Sigmoid colon (tissue), 7 donors: ENCODE results near the gene SH3RF3. TPM values are rescaled to one million over a fixed set of nuclear protein-coding genes. Genes with fewer than 3 reads are reported as not detected.
A peak's percentile ranks its signal among the peaks of the same experiment; 100 is the strongest.

Source experiments
- DNase-seq: peaks from one replicate; pipeline ENCODE4 v3.0.0-alpha.2; 2019
- H3K27ac ChIP-seq, 4 donors: fragments of 200-600 bp; sonication (generic); one replicate each; pipeline ENCODE4 v1.5.1; 2016 to 2019; ENCODE audit warnings: mild to moderate bottlenecking in 1 of 4
- H3K27me3 ChIP-seq, 3 donors: fragments of 200-600 bp; sonication (generic); one replicate each; pipeline ENCODE4 v1.5.1; 2019; ENCODE audit warnings: mild to moderate bottlenecking in 1 of 3
- H3K36me3 ChIP-seq, 4 donors: fragments of 200-600 bp; sonication (generic); one replicate each; pipeline ENCODE4 v1.5.1; 2016 to 2019
- H3K4me1 ChIP-seq, 4 donors: fragments of 200-600 bp; sonication (generic); one replicate each; pipeline ENCODE4 v1.5.1; 2017 to 2019
- H3K4me3 ChIP-seq, 4 donors: fragments of 200-600 bp; sonication (generic); one replicate each; pipeline ENCODE4 v1.5.1; 2017 to 2019; ENCODE audit warnings: mild to moderate bottlenecking in 2 of 4, moderate library complexity in 1 of 4
- H3K9me3 ChIP-seq, 4 donors: fragments of 200-600 bp in 3 of 4; sonication (generic) in 3 of 4; one replicate each; pipeline versions ENCODE4 v1.5.1 to v1.6.1; 2013 to 2019
- CTCF ChIP-seq, 4 experiments: fragments of 450-650 bp in 3 of 4; fragments of 200-600 bp in 1 of 4; IDR thresholded peaks; one replicate each; pipeline ENCODE4 v1.5.1; 2016 to 2019; ENCODE audit warnings: antibody characterized with exemption in 4 of 4, mild to moderate bottlenecking in 3 of 4, moderate library complexity in 2 of 4
- EP300 ChIP-seq, 4 donors: sonication (generic); formaldehyde crosslinking; IDR thresholded peaks; one replicate each; pipeline ENCODE4 v1.6.1; 2017; ENCODE audit warnings: antibody characterized with exemption in 4 of 4
- POLR2A ChIP-seq, 2 donors: fragments of 450-650 bp; IDR thresholded peaks; one replicate each; pipeline ENCODE4 v1.6.1; 2016; ENCODE audit warnings: antibody characterized with exemption in 2 of 2, mild to moderate bottlenecking in 2 of 2, moderate library complexity in 2 of 2
- POLR2AphosphoS5 ChIP-seq, 4 donors: sonication (generic); formaldehyde crosslinking; IDR thresholded peaks; one replicate each; pipeline ENCODE4 v1.6.1; 2017; ENCODE audit warnings: antibody characterized with exemption in 4 of 4
- WGBS, 2 donors: extraction: QIAGEN DNeasy Blood & Tissue Kit; methylation state at CpG; one replicate each; pipeline ENCODE4 v1.1.7; 2013; 5-methylcytosine and 5-hydroxymethylcytosine counted together
- intact Hi-C: fragments of 100-400 bp; cut with DNase I; formaldehyde crosslinking; loops from one replicate; pipeline ENCODE4 v1.15.1; 2023
- polyA plus RNA-seq, 3 donors: library from polyadenylated mRNA; stranded (reverse); fragments of 200-250 nt; gene quantifications; one replicate each; pipeline ENCODE4 v1.2.3, GENCODE V29; 2013
- total RNA-seq, 4 donors: library from RNA; depleted of rRNA; stranded (reverse); fragments of >200 nt; gene quantifications; one replicate each; pipeline ENCODE4 v1.1.0, GENCODE V29; 2016
- donor health status: healthy with polysubstance abuse.
- donor health status: Bipolar disorder and iron deficiency.
- donor health status: healthy.

The SH3RF3 gene
- total and polyA plus RNA-seq, 7 donors, result 0.69 to 10.0 (median 3.4) TPM

DNA sequence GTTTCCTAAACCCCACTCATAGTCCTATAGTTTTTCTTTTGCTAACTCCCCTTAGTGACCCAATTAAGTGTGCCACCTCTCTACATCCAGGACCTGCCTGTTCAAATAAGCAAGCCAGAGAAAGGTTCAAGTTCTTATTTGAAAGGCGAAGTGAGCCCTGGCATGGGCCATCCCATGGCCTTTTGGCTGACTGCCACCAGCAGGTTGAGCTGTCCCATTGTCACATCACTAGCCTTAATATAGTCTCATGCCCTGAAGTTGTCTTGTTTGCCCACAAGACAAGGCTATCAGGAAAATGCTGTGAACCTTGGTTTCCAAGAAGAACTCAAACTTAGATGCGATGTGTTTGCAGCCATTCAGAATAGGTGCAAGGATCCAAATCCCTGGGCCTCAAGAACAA is 158.8 kb downstream of the SH3RF3 start:
- Histone ChIP-seq H3K36me3 (no peaks in the 10 kb centered on the region), H3K27ac (no peak overlapping the region), H3K27me3 (no peaks in the 10 kb centered on the region), H3K4me1 (peaks cover 2 to 40% (median 23%) of the 10 kb centered on the region in 4 donors), H3K9me3 (no peaks in the 10 kb centered on the region), H3K4me3 (no peak overlapping the region)
- intact Hi-C loops, result no loop called here
- WGBS, 2 donors, result 93 to 98% methylated on average over 2 of the region's 2 CpGs
- DNase-seq, result no peak
- TF ChIP-seq CTCF (IDR thresholded peaks at IDR 0.05) (no peak), EP300 (IDR thresholded peaks at IDR 0.05) (no peak), POLR2A (IDR thresholded peaks at IDR 0.05) (no peak), POLR2AphosphoS5 (IDR thresholded peaks at IDR 0.05) (no peak)

GRCh38 chr2:109288544-109289368 is 159.8 kb downstream of the SH3RF3 start:
- H3K9me3 ChIP-seq, result no peaks in the 10 kb centered on the region
- intact Hi-C loops, result no loop called here
- DNase-seq, result no peak
- 80 to 89% methylated on average over 8 of the region's 8 CpGs for WGBS, 2 donors
- no peaks in the 10 kb centered on the region for H3K27me3 ChIP-seq
- H3K4me3 ChIP-seq, result no peak overlapping the region
- no peak overlapping the region for H3K27ac ChIP-seq
- H3K36me3 ChIP-seq, result no peaks in the 10 kb centered on the region
- TF ChIP-seq EP300 (IDR thresholded peaks at IDR 0.05) (no peak), CTCF (IDR thresholded peaks at IDR 0.05) (no peak), POLR2AphosphoS5 (IDR thresholded peaks at IDR 0.05) (no peak), POLR2A (IDR thresholded peaks at IDR 0.05) (no peak)
- H3K4me1 ChIP-seq, result peaks cover 2 to 36% (median 22%) of the 10 kb centered on the region in 4 donors

- WGBS, 2 donors, result 93 to 94% methylated on average over 8 of the region's 8 CpGs
- Histone ChIP-seq H3K27me3 (no peaks in the 10 kb centered on the region), H3K36me3 (no peaks in the 10 kb centered on the region), H3K27ac (no peak overlapping the region), H3K4me3 (no peak overlapping the region), H3K9me3 (no peaks in the 10 kb centered on the region), H3K4me1 (peaks cover 2 to 30% (median 16%) of the 10 kb centered on the region in 4 donors)
- no peak for DNase-seq
- intact Hi-C loops, result no loop called here
- TF ChIP-seq POLR2A (IDR thresholded peaks at IDR 0.05) (no peak), POLR2AphosphoS5 (IDR thresholded peaks at IDR 0.05) (no peak), CTCF (IDR thresholded peaks at IDR 0.05) (no peak), EP300 (IDR thresholded peaks at IDR 0.05) (no peak)
These were observed 160.7 kb downstream of the SH3RF3 start for GRCh38 chr2:109289504-109290222.

DNA sequence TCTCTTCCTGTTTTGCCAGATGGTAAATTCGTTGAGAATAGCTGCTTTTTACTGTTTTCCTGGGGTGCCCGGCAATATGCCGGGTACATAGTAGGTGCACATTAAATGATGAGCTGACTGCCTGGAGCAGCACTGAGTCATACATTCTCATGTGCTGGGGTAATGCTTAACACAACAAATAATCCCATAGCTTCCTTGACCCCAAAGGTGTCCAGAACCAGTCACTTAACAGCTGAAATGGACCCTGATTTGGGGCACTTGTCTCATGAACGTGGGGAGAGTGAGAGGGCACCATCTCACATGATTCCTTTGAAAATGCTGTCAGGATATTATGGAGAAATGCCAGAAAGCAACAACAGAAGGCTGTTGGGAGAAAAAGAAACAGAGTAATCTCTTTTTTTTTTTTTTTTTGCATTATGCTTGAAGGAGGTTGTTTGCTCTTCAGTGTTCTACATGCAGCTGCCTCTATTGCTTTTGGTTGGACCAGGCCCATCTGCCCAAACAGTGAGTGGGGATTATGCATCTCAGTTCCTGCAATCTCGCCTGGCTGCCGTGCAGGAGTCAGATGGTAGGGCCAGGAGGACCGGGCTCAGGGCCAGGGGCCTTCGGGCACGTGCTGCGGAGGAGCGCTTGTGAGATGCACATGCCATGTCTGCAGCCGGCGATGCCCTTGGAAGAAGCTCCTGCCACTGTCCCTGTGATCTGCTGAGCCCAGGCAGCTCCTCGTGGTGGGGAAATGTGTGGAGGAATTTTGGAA is 162.1 kb downstream of the SH3RF3 start:
- H3K4me3 ChIP-seq, result no peak overlapping the region
- no peaks in the 10 kb centered on the region for H3K27me3 ChIP-seq
- WGBS, 2 donors, result 76 to 85% methylated on average over 14 of the region's 14 CpGs
- H3K36me3 ChIP-seq, result no peaks in the 10 kb centered on the region
- no peak overlapping the region for H3K27ac ChIP-seq
- DNase-seq, result peak; percentile 72
- peaks cover 0 to 21% (median 7%) of the 10 kb centered on the region in 4 donors for H3K4me1 ChIP-seq
- intact Hi-C loops, result no loop called here
- H3K9me3 ChIP-seq, result no peaks in the 10 kb centered on the region
- TF ChIP-seq EP300 (IDR thresholded peaks at IDR 0.05) (no peak), POLR2A (IDR thresholded peaks at IDR 0.05) (no peak), POLR2AphosphoS5 (IDR thresholded peaks at IDR 0.05) (peak in 1 of 4 donors; percentile 29), CTCF (IDR thresholded peaks at IDR 0.05) (no peak)
